IPS-NIHi11 (cell line): ENCODE results near the gene TNFRSF8.

Experiments used
- DNase-seq: peaks from one replicate; pipeline ENCODE4 v3.0.0; 2012; ENCODE audit warnings: mixed read lengths, low spot score

The TNFRSF8 gene

GRCh38 chr1:12114916-12115315, 51.8 kb downstream of the TNFRSF8 start:
- DNase-seq: no peak

- no peak for DNase-seq
Observed at GRCh38 chr1:12121212-12122003, 58.3 kb downstream of the TNFRSF8 start.

DNA sequence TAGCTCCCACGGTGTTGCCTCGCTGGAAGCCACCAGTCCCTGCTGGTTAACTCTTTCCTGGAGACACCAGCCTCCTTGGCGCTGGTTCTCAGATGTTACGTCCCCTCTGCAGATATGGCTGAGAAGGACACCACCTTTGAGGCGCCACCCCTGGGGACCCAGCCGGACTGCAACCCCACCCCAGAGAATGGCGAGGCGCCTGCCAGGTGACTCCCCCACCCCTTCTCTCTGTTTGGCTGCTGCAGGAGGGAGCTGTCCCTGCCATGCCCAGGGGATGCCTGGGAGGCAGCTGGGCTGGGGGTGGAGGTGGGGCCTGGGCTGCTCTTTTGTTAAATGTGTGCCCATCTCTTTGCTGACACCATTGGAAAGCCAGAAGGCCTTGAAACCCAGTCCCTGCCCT, 60.1 kb downstream of the TNFRSF8 start:
- DNase-seq: no peak

- DNase-seq: peak; percentile 77
Observed at GRCh38 chr1:12124693-12125421, 61.8 kb downstream of the TNFRSF8 start.

GRCh38 chr1:12125422-12126355, 62.6 kb downstream of the TNFRSF8 start:
- DNase-seq: no peak

- no peak for DNase-seq
Observed at GRCh38 chr1:12126781-12127180, 63.7 kb downstream of the TNFRSF8 start.

DNA sequence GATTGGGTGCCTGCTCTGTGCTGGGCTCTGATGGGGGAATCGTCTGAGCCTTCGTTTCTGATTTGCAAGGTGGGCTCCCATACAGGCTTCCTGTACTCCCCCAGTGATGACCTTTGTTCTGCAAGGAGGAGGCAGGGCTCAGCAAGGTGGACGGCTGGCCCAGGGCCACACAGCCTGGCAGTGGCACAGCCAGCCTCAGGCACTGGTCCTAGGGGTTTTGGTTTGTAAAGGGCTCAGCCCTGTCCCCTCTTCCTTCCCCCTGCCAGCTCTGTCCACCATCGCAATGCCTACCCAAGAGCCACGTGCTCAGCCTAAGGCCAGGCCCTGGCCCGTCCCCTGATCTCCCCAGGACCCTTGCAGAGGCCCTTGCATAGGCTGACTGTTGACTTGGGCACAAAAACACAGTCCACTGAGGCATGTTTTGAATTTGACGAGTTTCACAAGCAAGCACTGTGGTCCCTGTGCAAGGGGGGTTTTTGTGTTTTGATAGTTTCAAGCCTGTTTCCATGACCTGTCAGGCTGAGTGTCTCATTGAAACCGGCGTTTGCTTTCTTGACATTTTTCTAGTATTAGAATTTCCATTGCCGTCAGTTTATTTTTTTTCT, 64.2 kb downstream of the TNFRSF8 start:
- DNase-seq: no peak

DNA sequence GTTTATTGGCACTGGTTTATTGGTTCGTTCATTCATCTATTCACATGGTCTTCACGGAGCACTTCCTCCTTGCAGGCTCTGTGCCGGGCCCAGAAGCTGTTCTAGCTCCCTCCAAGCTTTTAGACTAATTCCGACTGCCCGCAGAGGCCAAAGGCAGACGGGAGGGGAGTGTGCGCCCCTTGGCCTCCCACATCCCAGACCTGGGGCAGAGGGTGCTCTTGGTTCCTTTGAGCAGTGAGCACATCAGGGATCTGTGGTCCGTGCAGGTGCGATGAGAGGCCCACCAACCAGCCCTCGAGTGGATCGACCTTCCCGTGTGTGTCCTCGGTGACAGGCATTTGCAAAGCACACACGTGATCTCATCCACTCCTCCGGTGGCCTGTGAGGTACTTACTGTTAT, 65.0 kb downstream of the TNFRSF8 start:
- no peak for DNase-seq

DNA sequence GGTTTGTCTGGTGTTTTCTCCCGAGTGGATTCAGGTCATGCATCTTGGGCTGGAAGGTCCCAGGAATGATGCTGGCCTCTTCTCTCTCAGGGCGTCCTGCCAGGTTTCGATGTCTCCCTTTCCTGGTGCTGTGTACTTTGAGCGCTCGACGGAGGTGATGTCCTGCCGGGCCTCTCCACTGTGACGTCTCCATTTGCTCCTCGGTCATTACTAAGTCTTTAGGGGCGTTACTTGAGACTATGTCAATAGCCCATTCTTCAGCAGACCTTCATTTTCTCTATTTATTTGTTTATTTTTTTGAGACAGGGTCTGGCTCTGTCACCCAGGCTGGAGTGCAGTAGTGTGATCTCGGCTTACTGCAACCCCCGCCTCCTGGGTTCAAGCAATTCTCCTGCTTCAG, 66.5 kb downstream of the TNFRSF8 start:
- DNase-seq: no peak

- DNase-seq: no peak
Observed at GRCh38 chr1:12130466-12131130, 67.5 kb downstream of the TNFRSF8 start.

GRCh38 chr1:12132078-12132477, 69.0 kb downstream of the TNFRSF8 start:
- DNase-seq: no peak

- DNase-seq: no peak
Observed at GRCh38 chr1:12134716-12135115, 71.6 kb downstream of the TNFRSF8 start.

- DNase-seq: no peak
Observed at GRCh38 chr1:12135612-12136011, 72.5 kb downstream of the TNFRSF8 start.

DNA sequence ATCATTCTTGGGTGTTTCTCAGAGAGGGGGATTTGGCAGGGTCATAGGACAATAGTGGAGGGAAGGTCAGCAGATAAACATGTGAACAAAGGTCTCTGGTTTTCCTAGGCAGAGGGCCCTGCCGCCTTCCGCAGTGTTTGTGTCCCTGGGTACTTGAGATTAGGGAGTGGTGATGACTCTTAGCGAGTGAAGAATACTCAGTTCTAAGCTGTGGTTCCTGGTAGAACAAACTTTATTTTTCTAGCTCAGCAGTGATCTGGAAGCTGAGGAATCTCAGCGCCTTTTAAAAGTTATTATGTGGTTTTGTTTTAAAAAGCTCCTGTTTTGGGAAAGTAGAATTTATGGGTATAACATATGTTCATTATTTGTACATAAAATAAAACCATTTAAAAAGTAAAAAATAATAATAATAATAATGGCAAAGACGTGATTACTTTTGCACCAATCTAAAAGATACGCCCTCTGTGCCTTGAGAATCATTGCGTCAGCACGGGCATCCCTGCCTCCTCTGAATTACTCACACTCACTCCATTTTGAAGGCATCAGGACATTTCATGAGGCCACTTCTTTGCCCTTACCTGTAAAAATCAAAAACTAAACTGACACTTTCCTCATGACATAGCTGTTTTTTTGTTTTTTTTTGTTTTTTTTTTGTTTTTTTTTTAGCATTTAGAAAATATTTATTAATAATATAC, 74.0 kb downstream of the TNFRSF8 start:
- no peak for DNase-seq

- no peak for DNase-seq
Observed at GRCh38 chr1:12138196-12139168, 75.4 kb downstream of the TNFRSF8 start.

DNA sequence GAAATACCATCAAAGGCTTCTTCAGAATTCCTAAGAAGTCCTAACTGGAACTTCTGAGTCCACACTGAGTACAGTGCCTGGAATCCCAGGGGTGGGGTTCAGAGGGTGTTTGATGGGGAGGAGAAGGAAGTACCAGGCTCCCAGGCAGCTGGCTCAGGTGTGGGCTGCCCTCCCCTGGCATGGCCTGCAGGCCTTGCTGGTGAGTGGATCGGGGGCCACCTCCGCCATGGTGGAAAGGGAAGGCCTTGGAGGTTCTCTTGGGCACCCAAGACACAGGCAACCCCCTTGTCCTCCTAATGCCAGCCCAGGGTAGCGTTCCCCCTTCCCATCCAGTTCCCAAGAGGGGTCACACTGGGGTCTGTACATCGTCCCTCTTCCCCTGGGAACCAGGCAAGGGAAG, 76.9 kb downstream of the TNFRSF8 start:
- no peak for DNase-seq

GRCh38 chr1:12140515-12141162, 77.5 kb downstream of the TNFRSF8 start:
- DNase-seq: no peak

DNA sequence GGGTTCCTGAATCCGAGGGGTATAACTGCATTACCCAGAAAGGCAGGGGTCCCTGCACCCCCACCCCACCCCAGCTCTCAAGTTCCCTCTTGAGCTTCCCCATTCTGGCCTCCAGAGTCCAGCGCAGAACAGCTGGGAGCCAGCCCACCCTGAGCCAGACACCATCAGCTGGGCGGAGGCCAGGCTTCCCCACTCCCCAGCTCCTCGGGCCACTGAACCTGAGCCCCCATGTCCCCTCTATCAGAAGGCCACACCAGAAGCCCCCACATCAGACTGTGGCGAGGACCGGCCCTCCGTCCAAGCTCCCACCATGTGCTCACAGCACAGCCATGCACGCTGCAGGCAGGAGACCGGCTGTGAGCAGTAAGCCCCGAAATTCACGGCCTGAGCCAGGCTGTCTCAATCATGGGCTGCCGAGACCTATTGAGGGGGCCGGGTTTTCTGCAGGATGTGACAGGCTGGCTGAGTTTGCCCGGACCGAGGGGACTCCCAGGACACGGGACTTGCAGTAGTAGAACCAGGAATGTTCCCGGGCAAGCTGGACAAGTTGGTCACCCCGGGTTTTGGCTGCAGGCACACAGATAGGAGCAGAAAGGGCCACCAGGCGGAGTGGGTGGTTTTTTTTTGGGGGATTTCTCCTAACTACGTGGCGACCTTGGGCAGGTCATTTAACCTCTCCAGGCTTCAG, 78.2 kb downstream of the TNFRSF8 start:
- no peak for DNase-seq
